A549 treated with RU486 at 1 μM for 4 hours (cell line): Measurements from ENCODE around the gene C11orf54. TPM values are rescaled to one million over a fixed set of nuclear protein-coding genes. Genes with fewer than 3 reads are reported as not detected.

Experiments used
- total RNA-seq: library from RNA; stranded (reverse); fragments of 200-300 nt; extraction: Qiagen RNA extraction; gene quantifications from 5 replicates; pipeline ENCODE4 v1.2.3, GENCODE V29; 2022; ENCODE audit warnings: low read depth

C11orf54 gene
- total RNA-seq = 9.7 to 15.8 TPM (median 10.8 TPM) in 5 replicates

DNA sequence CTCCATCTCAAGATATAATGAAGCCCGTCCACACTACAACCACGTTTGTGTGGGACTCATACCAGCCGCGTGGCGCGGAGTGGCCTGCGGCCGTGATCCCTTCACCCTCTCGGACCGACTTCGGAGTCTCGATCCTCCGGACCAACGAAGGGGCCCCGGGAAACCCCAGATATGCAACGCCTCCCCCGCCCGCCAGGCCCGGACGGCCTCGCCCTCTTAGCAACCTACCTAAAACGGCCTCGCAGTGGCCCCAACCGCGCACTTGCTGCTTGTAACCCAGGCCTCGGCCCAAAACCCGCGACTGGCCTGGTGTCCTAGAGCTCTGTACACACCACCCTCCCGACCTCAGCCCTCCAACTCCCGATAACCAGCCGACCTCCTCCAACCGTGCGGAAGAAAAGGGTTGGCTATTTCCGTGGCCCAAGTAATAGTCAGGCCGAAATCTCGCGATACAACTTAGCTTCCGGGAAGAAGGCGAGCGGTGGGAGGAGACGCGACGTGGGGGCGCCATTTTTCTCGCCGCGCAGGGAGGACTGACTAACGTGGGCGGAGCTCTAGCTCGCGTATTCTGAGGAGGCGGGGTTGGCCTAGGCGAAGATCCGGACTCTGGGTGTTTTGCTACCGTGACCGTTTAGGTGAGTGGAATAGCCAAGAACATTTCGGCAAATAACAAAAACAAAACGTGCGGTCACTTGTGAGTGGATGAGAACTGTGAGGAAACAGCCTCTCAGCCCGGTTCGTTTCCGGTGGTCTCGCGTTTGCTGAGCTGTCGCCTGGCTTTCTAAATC, at the start of gene C11orf54, which contains the start of gene TAF1D:
Gene C11orf54, plus strand, starts transcription at position 579 of the 788 bp plus-strand sequence. CDS start 5,722 bp downstream, outside the sequence.
Gene TAF1D, minus strand, starts transcription at position 402 of the 788 bp plus-strand sequence. CDS start 2,191 bp downstream, outside the sequence.

GRCh38 chr11:93784145-93784934, 42.9 kb downstream of the C11orf54 start, which contains the start of gene MED17:
Gene MED17, plus strand, starts transcription at chr11:93784282. Its CDS starts 232 bp downstream, at chr11:93784514.

Other genes starting within 250 kb of the C11orf54 start
- 11.8 to 20.2 TPM (median 17.4 TPM) in 5 replicates for gene SMCO4, start 198.3 kb upstream of the C11orf54 start, total RNA-seq
- 4.2 to 7.3 TPM (median 6.3 TPM) in 5 replicates for gene CEP295, start 80.0 kb upstream of the C11orf54 start, total RNA-seq
- gene TAF1D, start 177 bp upstream of the C11orf54 start, total RNA-seq = 54.9 to 102 TPM (median 95.3 TPM) in 5 replicates
- gene MED17, start 42.6 kb downstream of the C11orf54 start, total RNA-seq = 14.7 to 22.6 TPM (median 20.9 TPM) in 5 replicates
- not detected in 5 replicates for gene VSTM5, start 108.9 kb downstream of the C11orf54 start, total RNA-seq